ENCODE measurements around the gene ITSN1. TPM values are rescaled to one million over a fixed set of nuclear protein-coding genes. Genes with fewer than 3 reads are reported as not detected.

Gene ITSN1
- total RNA-seq, 3 donors from 2014 or later (not counting 1 experiment from before 2014, with no cell fraction given): 1.5 to 5.1 (median 2.7) TPM

DNA sequence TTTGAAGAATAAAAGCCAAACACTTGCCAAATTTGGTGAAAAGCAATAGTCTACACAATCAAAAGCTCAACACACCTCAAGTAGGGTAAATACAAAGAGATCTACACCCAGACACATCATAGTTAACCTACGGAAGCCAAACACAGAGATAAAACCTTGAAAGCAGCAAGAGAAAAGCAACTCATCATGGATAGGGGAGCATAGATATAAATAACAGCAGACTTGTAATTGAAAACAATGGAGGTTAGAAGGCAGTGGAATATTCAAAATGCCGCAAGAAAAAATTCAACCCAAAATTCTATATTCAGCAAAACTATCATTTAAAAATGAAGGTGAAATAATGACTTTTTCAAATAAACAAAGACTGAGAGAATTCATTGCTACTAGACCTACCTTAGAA, 105.1 kb downstream of the ITSN1 start:
- Histone ChIP-seq H3K27me3 (ENCODE audit: control insufficient read depth, insufficient read depth, low read length) (no peaks in the 10 kb centered on the region), H3K9me3 (ENCODE audit: control insufficient read depth, insufficient read depth, low read length) (no peaks in the 10 kb centered on the region), H3K4me1 (ENCODE audit: control insufficient read depth, insufficient read depth, low read length) (no peaks in the 10 kb centered on the region), H3K4me3 (ENCODE audit: low read length) (no peak overlapping the region), H3K36me3 (ENCODE audit: control insufficient read depth, insufficient read depth, low read length) (no peaks in the 10 kb centered on the region), H3K27ac (ENCODE audit: low read length) (no peak overlapping the region)
- H3K4me3 Mint-ChIP-seq: no peak overlapping the region
- no peak for DNase-seq
- ATAC-seq: no peak
- no peak overlapping the region for H3K27ac Mint-ChIP-seq
- H3K9me3 Mint-ChIP-seq: peaks cover 2 to 5% of the 10 kb centered on the region in 2 donors
- peaks cover 3 to 16% of the 10 kb centered on the region in 2 donors for H3K27me3 Mint-ChIP-seq (ENCODE audit: low read depth in 2 of 2)
- intact Hi-C loops (cut with micrococcal nuclease): no loop called here
- TF ChIP-seq, protein P1, sequence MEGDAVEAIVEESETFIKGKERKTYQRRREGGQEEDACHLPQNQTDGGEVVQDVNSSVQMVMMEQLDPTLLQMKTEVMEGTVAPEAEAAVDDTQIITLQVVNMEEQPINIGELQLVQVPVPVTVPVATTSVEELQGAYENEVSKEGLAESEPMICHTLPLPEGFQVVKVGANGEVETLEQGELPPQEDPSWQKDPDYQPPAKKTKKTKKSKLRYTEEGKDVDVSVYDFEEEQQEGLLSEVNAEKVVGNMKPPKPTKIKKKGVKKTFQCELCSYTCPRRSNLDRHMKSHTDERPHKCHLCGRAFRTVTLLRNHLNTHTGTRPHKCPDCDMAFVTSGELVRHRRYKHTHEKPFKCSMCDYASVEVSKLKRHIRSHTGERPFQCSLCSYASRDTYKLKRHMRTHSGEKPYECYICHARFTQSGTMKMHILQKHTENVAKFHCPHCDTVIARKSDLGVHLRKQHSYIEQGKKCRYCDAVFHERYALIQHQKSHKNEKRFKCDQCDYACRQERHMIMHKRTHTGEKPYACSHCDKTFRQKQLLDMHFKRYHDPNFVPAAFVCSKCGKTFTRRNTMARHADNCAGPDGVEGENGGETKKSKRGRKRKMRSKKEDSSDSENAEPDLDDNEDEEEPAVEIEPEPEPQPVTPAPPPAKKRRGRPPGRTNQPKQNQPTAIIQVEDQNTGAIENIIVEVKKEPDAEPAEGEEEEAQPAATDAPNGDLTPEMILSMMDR (IDR thresholded peaks at IDR 0.05): no peak
- no peaks in the 10 kb centered on the region for H3K4me1 Mint-ChIP-seq
- WGBS (ENCODE audit: insufficient coverage): no CpG with 5 or more reads among the region's 2 CpGs
- peaks cover 14% of the 10 kb centered on the region for H3K36me3 Mint-ChIP-seq

DNA sequence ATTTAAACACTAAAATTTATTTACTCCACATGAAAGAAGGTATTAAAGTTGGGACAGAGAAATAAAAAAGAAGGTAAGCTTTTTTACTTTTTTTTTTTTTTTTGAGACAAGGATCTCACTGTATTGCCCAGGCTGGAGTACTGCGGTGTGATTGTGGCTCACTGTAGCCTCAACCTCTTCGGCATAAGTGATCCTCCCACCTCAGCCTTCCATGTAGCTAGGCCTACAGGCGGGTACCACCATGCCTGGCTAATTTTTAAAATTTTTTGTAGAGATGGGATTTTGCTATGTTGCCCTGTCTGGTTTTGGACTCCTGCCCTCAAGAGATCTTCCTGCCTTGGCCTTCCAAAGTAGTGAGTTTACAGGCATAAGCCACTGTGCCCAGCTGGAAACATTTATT, 106.6 kb downstream of the ITSN1 start:
- no peak overlapping the region for H3K27ac ChIP-seq (ENCODE audit: low read length)
- DNase-seq (no peak), ATAC-seq (no peak)
- peaks cover 14% of the 10 kb centered on the region for H3K36me3 Mint-ChIP-seq
- intact Hi-C loops (cut with micrococcal nuclease): no loop called here
- WGBS (ENCODE audit: insufficient coverage): 100% methylated on average over 1 of the region's 3 CpGs
- no peak overlapping the region for H3K4me3 ChIP-seq (ENCODE audit: low read length)
- peaks cover 2 to 5% of the 10 kb centered on the region in 2 donors for H3K9me3 Mint-ChIP-seq
- no peaks in the 10 kb centered on the region for H3K4me1 Mint-ChIP-seq
- TF ChIP-seq, protein P1 (IDR thresholded peaks at IDR 0.05): no peak
- no peaks in the 10 kb centered on the region for H3K4me1 ChIP-seq (ENCODE audit: control insufficient read depth, insufficient read depth, low read length)
- H3K36me3 ChIP-seq (ENCODE audit: control insufficient read depth, insufficient read depth, low read length): no peaks in the 10 kb centered on the region
- H3K27me3 ChIP-seq (ENCODE audit: control insufficient read depth, insufficient read depth, low read length): no peaks in the 10 kb centered on the region
- H3K9me3 ChIP-seq (ENCODE audit: control insufficient read depth, insufficient read depth, low read length): no peaks in the 10 kb centered on the region
- H3K27me3 Mint-ChIP-seq (ENCODE audit: low read depth in 2 of 2): peaks cover 0 to 15% of the 10 kb centered on the region in 2 donors
- H3K27ac Mint-ChIP-seq: no peak overlapping the region
- H3K4me3 Mint-ChIP-seq: no peak overlapping the region

DNA sequence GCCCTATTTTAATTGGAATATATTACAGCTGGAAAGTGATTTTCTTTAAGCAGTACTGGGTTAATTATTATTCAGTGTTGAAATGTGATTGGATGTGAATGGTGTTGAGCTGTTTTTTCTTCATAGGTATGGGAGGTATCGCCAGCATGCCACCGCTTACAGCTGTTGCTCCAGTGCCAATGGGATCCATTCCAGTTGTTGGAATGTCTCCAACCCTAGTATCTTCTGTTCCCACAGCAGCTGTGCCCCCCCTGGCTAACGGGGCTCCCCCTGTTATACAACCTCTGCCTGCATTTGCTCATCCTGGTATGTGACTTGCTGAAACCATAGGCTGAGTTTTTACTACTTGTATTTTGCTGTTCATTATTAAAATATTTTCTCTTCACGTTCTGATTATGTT, 107.7 kb downstream of the ITSN1 start:
- Mint-ChIP-seq H3K27me3 (ENCODE audit: low read depth in 2 of 2) (peaks cover 0 to 16% of the 10 kb centered on the region in 2 donors), H3K36me3 (peaks cover 14% of the 10 kb centered on the region), H3K27ac (no peak overlapping the region), H3K9me3 (peaks cover 2 to 5% of the 10 kb centered on the region in 2 donors), H3K4me1 (no peaks in the 10 kb centered on the region), H3K4me3 (no peak overlapping the region)
- Histone ChIP-seq H3K9me3 (ENCODE audit: control insufficient read depth, insufficient read depth, low read length) (no peaks in the 10 kb centered on the region), H3K36me3 (ENCODE audit: control insufficient read depth, insufficient read depth, low read length) (no peaks in the 10 kb centered on the region), H3K27ac (ENCODE audit: low read length) (no peak overlapping the region), H3K4me3 (ENCODE audit: low read length) (no peak overlapping the region), H3K4me1 (ENCODE audit: control insufficient read depth, insufficient read depth, low read length) (no peaks in the 10 kb centered on the region), H3K27me3 (ENCODE audit: control insufficient read depth, insufficient read depth, low read length) (no peaks in the 10 kb centered on the region)
- DNase-seq: no peak
- WGBS (ENCODE audit: insufficient coverage): 79% methylated on average over 3 of the region's 4 CpGs
- no peak for ATAC-seq
- TF ChIP-seq, protein P1 (IDR thresholded peaks at IDR 0.05): no peak
- intact Hi-C loops (cut with micrococcal nuclease): no loop called here

DNA sequence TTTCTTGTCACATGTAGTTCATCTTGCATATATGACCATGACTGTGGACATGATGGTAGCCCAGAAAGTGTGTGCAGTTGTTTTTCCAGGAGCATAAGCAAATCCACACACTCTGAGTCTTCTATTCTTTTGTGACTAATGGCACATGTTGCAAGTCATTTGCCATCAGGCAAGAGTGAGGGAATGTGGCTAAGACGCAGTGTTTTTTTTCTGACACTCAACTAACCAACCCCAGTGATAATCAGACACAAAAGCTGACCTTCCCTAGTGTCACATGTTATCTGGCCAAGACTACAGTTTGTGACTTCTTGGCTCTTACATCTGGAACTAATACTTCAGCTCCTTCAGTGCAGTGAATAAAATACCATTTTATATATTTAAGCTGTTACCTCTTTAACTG, 108.8 kb downstream of the ITSN1 start:
- Mint-ChIP-seq H3K4me3 (no peak overlapping the region), H3K27me3 (ENCODE audit: low read depth in 2 of 2) (peaks cover 0 to 16% of the 10 kb centered on the region in 2 donors), H3K36me3 (peaks cover 11% of the 10 kb centered on the region), H3K4me1 (no peaks in the 10 kb centered on the region), H3K27ac (no peak overlapping the region), H3K9me3 (peaks cover 2 to 5% of the 10 kb centered on the region in 2 donors)
- no peaks in the 10 kb centered on the region for H3K27me3 ChIP-seq (ENCODE audit: control insufficient read depth, insufficient read depth, low read length)
- intact Hi-C loops (cut with micrococcal nuclease): no loop called here
- ATAC-seq (no peak), DNase-seq (no peak)
- no peak overlapping the region for H3K4me3 ChIP-seq (ENCODE audit: low read length)
- WGBS (ENCODE audit: insufficient coverage): 86% methylated on average over 1 of the region's 1 CpG
- H3K36me3 ChIP-seq (ENCODE audit: control insufficient read depth, insufficient read depth, low read length): no peaks in the 10 kb centered on the region
- TF ChIP-seq, protein P1 (IDR thresholded peaks at IDR 0.05): no peak
- H3K9me3 ChIP-seq (ENCODE audit: control insufficient read depth, insufficient read depth, low read length): no peaks in the 10 kb centered on the region
- H3K27ac ChIP-seq (ENCODE audit: low read length): no peak overlapping the region
- H3K4me1 ChIP-seq (ENCODE audit: control insufficient read depth, insufficient read depth, low read length): no peaks in the 10 kb centered on the region
